Body of pancreas (tissue), 4 donors: Measurements from ENCODE around the gene PLPPR2. TPM values are rescaled to one million over a fixed set of nuclear protein-coding genes. Genes with fewer than 3 reads are reported as not detected.
A peak's percentile ranks its signal among the peaks of the same experiment; 100 is the strongest.

Experiments used
- ATAC-seq: fragments of 150-250 bp; one replicate; pipeline ENCODE4 v1.9.1; 2016
- DNase-seq, 4 donors: peaks; one replicate each; pipeline ENCODE4 v3.0.0-alpha.2; 2019
- H3K27ac ChIP-seq, 4 donors: fragments of 200-600 bp; sonication (generic); 1 replicate in 3 of 4; 2 replicates in 1 of 4; pipeline versions ENCODE4 v1.5.1 to v1.6.1; 2016 to 2019; ENCODE audit warnings: mild to moderate bottlenecking in 1 of 4, mixed read lengths in 1 of 4, moderate library complexity in 1 of 4
- H3K27me3 ChIP-seq, 2 donors: fragments of 200-600 bp; sonication (generic); one replicate each; pipeline ENCODE4 v1.6.0; 2016; ENCODE audit warnings: mild to moderate bottlenecking in 1 of 2
- H3K36me3 ChIP-seq, 2 donors: fragments of 200-600 bp; sonication (generic); replicated peaks in 1 of 2; 2 replicates each; pipeline ENCODE4 v1.5.1; 2016; ENCODE audit warnings: low read depth in 2 of 2; ENCODE audit not compliant: insufficient read depth in 1 of 2
- H3K4me1 ChIP-seq: fragments of 200-600 bp; sonication (generic); one replicate; pipeline ENCODE4 v1.6.0; 2016
- H3K4me3 ChIP-seq, 2 donors: fragments of 200-600 bp; sonication (generic); 1 replicate in 1 of 2; 2 replicates in 1 of 2; pipeline ENCODE4 v1.5.1; 2016 to 2019
- H3K9me3 ChIP-seq, 3 donors: fragments of 200-600 bp; sonication (generic); 1 replicate in 2 of 3; 2 replicates in 1 of 3; pipeline ENCODE4 v1.5.1; 2016
- CTCF ChIP-seq, 7 experiments: fragments of 450-650 bp in 4 of 7; fragments of 200-600 bp in 3 of 7; sonication (generic) in 3 of 7; IDR thresholded peaks; one replicate each; pipeline ENCODE4 v1.5.1; 2016 to 2019; ENCODE audit warnings: antibody characterized with exemption in 7 of 7
- POLR2A ChIP-seq, 3 donors: fragments of 450-650 bp; IDR thresholded peaks; one replicate each; pipeline ENCODE4 v1.6.1; 2016; ENCODE audit warnings: antibody characterized with exemption in 3 of 3, mild to moderate bottlenecking in 2 of 3
- WGBS, 2 donors: methylation state at CpG; one replicate each; pipeline ENCODE4 v1.1.5; 2017; 5-methylcytosine and 5-hydroxymethylcytosine counted together
- intact Hi-C: fragments of 100-400 bp; cut with DNase I; formaldehyde crosslinking; loops from one replicate; pipeline ENCODE4 v1.15.1; 2023
- total RNA-seq, 2 donors: library from RNA; depleted of rRNA; stranded (reverse); fragments of >200 nt; gene quantifications; one replicate each; pipeline ENCODE4 v1.1.0, GENCODE V29; 2016

Gene PLPPR2
- total RNA-seq, 2 donors from 2014 or later: 9.9 to 30.3 TPM

- TF ChIP-seq POLR2A (IDR thresholded peaks at IDR 0.05) (no peak), CTCF (IDR thresholded peaks at IDR 0.05) (no peak)
- H3K36me3 ChIP-seq: peaks cover 0 to 9% of the 10 kb centered on the region in 2 donors
- H3K4me1 ChIP-seq: peaks cover 28% of the 10 kb centered on the region
- H3K9me3 ChIP-seq: no peaks in the 10 kb centered on the region
- H3K27me3 ChIP-seq: no peaks in the 10 kb centered on the region
- intact Hi-C loops: no loop called here
- no peak for DNase-seq
- no peak overlapping the region for H3K4me3 ChIP-seq
- ATAC-seq: no peak
- peak overlapping the region in 1 of 4 donors; percentile 20 for H3K27ac ChIP-seq
- 24 to 38% methylated on average over 7 of the region's 7 CpGs for WGBS, 2 donors
Observed at GRCh38 chr19:11322269-11323024, 32.8 kb upstream of the PLPPR2 start.

- Histone ChIP-seq H3K4me1 (peaks cover 28% of the 10 kb centered on the region), H3K4me3 (no peak overlapping the region), H3K9me3 (no peaks in the 10 kb centered on the region), H3K27me3 (no peaks in the 10 kb centered on the region), H3K27ac (peak overlapping the region in 3 of 4 donors; percentile 58 to 70 (median 68)), H3K36me3 (peaks cover 0 to 16% of the 10 kb centered on the region in 2 donors)
- ATAC-seq: peak; percentile 3
- intact Hi-C loops: no loop called here
- 54 to 64% methylated on average over 3 to 5 of the region's 5 CpGs for WGBS, 2 donors
- no peak for DNase-seq
- TF ChIP-seq CTCF (IDR thresholded peaks at IDR 0.05) (no peak), POLR2A (IDR thresholded peaks at IDR 0.05) (no peak)
Observed at GRCh38 chr19:11323601-11324078, 31.6 kb upstream of the PLPPR2 start.

GRCh38 chr19:11324079-11324661, 31.1 kb upstream of the PLPPR2 start:
- DNase-seq (peak; percentile 56 to 84 (median 74)), ATAC-seq (peak; percentile 79)
- H3K4me3 ChIP-seq: no peak overlapping the region
- intact Hi-C loops: no loop called here
- H3K27ac ChIP-seq: peak overlapping the region in 3 of 4 donors; percentile 58 to 70 (median 68)
- no peaks in the 10 kb centered on the region for H3K9me3 ChIP-seq
- peaks cover 28% of the 10 kb centered on the region for H3K4me1 ChIP-seq
- WGBS, 2 donors: 35 to 42% methylated on average over 7 to 10 of the region's 10 CpGs
- TF ChIP-seq CTCF (IDR thresholded peaks at IDR 0.05): no peak
- peak in 1 of 3 donors; percentile 7 for TF ChIP-seq POLR2A (IDR thresholded peaks at IDR 0.05)
- peaks cover 0 to 19% of the 10 kb centered on the region in 2 donors for H3K36me3 ChIP-seq
- no peaks in the 10 kb centered on the region for H3K27me3 ChIP-seq

- no peaks in the 10 kb centered on the region for H3K27me3 ChIP-seq
- no peak for DNase-seq
- ATAC-seq: no peak
Observed at GRCh38 chr19:11324748-11325389, 30.4 kb upstream of the PLPPR2 start.

More at GRCh38 chr19:11324748-11325389, 30.4 kb upstream of the PLPPR2 start:
- intact Hi-C loops: no loop called here
- peak overlapping the region in 2 of 4 donors; percentile 68 to 70 for H3K27ac ChIP-seq
- H3K4me1 ChIP-seq: peaks cover 28% of the 10 kb centered on the region
- H3K36me3 ChIP-seq: peaks cover 0 to 24% of the 10 kb centered on the region in 2 donors
- WGBS, 2 donors: 61 to 76% methylated on average over 7 to 13 of the region's 17 CpGs
- no peak overlapping the region for H3K4me3 ChIP-seq
- H3K9me3 ChIP-seq: no peaks in the 10 kb centered on the region
- TF ChIP-seq CTCF (IDR thresholded peaks at IDR 0.05) (no peak), POLR2A (IDR thresholded peaks at IDR 0.05) (no peak)
